GM19467 (cell line): ENCODE measurements around the gene CCND1.

Experiments
- ATAC-seq: cut with Tn5 transposase; IDR thresholded peaks from one replicate; pipeline ENCODE4 v1.9.1; 2021; ENCODE audit warnings: mild to moderate bottlenecking, moderate library complexity; ENCODE audit not compliant: unreplicated experiment

Gene CCND1

GRCh38 chr11:69640995-69641581 lies at the start of gene CCND1:
Gene CCND1, plus strand, starts transcription at chr11:69641156. Its CDS starts 158 bp downstream, at chr11:69641314.
- no peak for ATAC-seq

- no peak for ATAC-seq
These were observed 47.8 kb upstream of the CCND1 start for GRCh38 chr11:69592986-69593650.

GRCh38 chr11:69593851-69594250 lies 47.1 kb upstream of the CCND1 start:
- ATAC-seq: no peak

- no peak for ATAC-seq
These were observed 46.5 kb upstream of the CCND1 start for GRCh38 chr11:69594481-69594880.

GRCh38 chr11:69595805-69596665 lies 44.9 kb upstream of the CCND1 start:
- ATAC-seq: no peak

- ATAC-seq: no peak
These were observed 42.8 kb upstream of the CCND1 start for GRCh38 chr11:69598147-69598546.

GRCh38 chr11:69599502-69599901 lies 41.5 kb upstream of the CCND1 start:
- no peak for ATAC-seq

GRCh38 chr11:69600001-69600400 lies 41.0 kb upstream of the CCND1 start:
- ATAC-seq: no peak

GRCh38 chr11:69601011-69601975 lies 39.7 kb upstream of the CCND1 start:
- ATAC-seq: no peak

- ATAC-seq: no peak
These were observed 37.7 kb upstream of the CCND1 start for GRCh38 chr11:69603111-69603836.

GRCh38 chr11:69604055-69604454 lies 36.9 kb upstream of the CCND1 start:
- no peak for ATAC-seq

- no peak for ATAC-seq
These were observed 35.0 kb upstream of the CCND1 start for GRCh38 chr11:69605737-69606526.

- ATAC-seq: no peak
These were observed 31.6 kb upstream of the CCND1 start for GRCh38 chr11:69609351-69609750.

- ATAC-seq: no peak
These were observed 29.1 kb upstream of the CCND1 start for GRCh38 chr11:69611548-69612526.

GRCh38 chr11:69613594-69613993 lies 27.4 kb upstream of the CCND1 start:
- no peak for ATAC-seq

- no peak for ATAC-seq
These were observed 26.9 kb upstream of the CCND1 start for GRCh38 chr11:69614085-69614484.

GRCh38 chr11:69615545-69616278 lies 25.2 kb upstream of the CCND1 start:
- ATAC-seq: no peak
